HL-60 (cell line): ENCODE data around the gene LDB3.

Source experiments
- CTCF ChIP-seq: IDR thresholded peaks from one replicate; pipeline ENCODE4 v1.5.1; 2011; ENCODE audit warnings: low read length, control low read depth, inconsistent platforms; ENCODE audit not compliant: insufficient read depth
- POLR2AphosphoS5 ChIP-seq: IDR thresholded peaks from 2 replicates; pipeline ENCODE4 v1.6.1; 2012; ENCODE audit warnings: low read depth

- TF ChIP-seq CTCF = no peak
- no peak for TF ChIP-seq POLR2AphosphoS5
These were observed 20.3 kb upstream of the LDB3 start for GRCh38 chr10:86647773-86648703.
